Measurements from ENCODE around the gene SLCO4A1.

Gene SLCO4A1

DNA sequence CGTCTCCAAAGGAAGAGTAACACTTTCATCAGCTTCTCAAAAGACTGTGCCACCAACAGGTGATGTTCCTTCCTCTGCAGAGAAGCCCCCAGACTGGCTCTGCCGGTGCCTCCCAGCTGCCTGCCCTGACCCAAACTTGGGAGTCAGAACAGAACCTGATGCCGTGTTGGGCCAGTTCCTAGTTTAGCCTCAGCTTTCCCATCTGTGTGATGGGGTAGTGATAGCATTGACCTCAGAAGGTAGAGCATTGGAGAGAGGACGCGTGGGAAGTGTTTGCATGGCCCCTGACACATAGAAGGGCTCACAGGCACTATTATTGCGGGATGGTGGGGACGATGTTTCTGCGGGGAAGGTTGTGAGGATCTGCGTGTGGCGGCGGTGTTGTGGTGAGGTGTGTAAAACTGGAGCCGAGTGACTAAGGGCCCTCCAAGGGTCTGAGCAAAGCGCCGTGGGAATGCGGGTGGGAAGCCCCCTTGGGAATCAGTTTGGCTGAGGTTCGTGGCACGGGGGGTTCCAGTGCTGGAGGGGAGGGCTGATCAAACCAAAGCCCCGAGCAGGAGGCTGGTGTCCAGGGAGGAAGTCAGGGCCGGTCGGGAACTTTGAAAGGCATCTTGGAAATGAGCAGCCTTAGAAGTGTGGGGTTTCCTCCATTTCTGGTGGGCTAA is 68.0 kb downstream of the SLCO4A1 start:
- TF ChIP-seq, protein P1, sequence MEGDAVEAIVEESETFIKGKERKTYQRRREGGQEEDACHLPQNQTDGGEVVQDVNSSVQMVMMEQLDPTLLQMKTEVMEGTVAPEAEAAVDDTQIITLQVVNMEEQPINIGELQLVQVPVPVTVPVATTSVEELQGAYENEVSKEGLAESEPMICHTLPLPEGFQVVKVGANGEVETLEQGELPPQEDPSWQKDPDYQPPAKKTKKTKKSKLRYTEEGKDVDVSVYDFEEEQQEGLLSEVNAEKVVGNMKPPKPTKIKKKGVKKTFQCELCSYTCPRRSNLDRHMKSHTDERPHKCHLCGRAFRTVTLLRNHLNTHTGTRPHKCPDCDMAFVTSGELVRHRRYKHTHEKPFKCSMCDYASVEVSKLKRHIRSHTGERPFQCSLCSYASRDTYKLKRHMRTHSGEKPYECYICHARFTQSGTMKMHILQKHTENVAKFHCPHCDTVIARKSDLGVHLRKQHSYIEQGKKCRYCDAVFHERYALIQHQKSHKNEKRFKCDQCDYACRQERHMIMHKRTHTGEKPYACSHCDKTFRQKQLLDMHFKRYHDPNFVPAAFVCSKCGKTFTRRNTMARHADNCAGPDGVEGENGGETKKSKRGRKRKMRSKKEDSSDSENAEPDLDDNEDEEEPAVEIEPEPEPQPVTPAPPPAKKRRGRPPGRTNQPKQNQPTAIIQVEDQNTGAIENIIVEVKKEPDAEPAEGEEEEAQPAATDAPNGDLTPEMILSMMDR (conservative IDR thresholded peaks at IDR 0.05; ENCODE audit: low read depth, low read length) = no peak
- no peak overlapping the region for H3K4me3 ChIP-seq (ENCODE audit: low read length)
- no peak for DNase-seq (ENCODE audit: low read depth)

DNA sequence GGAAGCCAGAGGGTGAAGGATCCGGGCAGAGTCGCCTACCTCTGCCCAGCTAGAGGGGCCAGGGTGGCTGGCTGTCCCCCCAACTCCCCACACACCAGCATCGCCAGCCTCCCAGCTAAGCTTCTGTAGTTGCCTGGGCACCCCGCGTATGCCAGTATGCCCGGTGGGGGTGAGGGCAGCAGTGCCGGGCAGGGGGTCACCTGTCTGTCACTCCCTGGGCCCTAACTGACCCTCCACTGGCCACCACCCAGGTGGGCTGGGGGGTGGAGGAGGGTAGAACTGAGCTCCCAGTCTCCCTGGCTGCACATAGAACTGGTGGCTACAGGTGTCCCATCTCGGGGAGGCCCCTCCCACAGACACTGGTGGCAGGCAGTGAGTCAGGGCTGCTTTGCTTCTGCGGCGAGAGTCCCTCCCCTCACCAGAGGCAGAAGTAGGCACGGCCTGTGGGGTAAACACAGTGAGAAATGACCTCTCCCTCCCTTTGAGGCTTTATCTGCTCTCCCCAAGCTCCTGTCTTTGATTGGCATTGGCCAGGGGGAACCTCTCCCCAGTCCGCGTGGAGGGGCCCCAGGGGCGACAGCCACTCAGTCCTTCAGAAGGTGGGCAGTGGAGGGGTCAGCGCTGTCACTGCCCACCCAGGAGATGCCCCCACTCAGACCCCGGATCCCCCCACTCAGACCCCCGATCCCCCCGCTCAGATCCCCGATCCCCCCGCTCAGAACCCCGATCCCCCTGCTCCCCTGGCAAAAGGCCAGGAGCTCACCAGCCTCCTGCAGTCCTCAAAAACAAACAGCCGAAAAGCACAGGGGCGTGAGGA is 68.8 kb downstream of the SLCO4A1 start:
- H3K4me3 ChIP-seq (ENCODE audit: low read length) = no peak overlapping the region
- DNase-seq (ENCODE audit: low read depth) = no peak
- TF ChIP-seq, protein P1 (conservative IDR thresholded peaks at IDR 0.05; ENCODE audit: low read depth, low read length) = no peak

DNA sequence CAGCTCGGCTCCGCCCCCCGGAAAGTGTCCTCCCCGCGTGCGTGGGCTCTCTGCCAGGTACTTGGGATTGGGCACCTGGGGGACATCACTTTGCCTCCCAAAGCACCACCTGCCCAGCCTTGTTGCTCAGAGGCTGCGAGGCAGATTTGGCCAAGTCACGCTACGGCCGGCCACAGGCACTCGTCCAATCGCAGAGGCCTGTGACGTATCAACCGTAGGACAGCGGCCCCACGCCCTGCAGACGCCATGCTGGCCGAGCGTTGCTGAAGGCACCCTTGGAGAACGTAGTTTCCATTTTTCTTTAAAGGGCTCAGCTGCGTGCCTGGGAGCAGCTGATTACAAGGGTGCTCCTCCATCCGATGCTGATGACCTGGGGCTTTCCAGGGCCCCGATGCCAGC is 69.4 kb downstream of the SLCO4A1 start:
- TF ChIP-seq, protein P1 (conservative IDR thresholded peaks at IDR 0.05; ENCODE audit: low read depth, low read length) = no peak
- H3K4me3 ChIP-seq (ENCODE audit: low read length) = no peak overlapping the region

DNA sequence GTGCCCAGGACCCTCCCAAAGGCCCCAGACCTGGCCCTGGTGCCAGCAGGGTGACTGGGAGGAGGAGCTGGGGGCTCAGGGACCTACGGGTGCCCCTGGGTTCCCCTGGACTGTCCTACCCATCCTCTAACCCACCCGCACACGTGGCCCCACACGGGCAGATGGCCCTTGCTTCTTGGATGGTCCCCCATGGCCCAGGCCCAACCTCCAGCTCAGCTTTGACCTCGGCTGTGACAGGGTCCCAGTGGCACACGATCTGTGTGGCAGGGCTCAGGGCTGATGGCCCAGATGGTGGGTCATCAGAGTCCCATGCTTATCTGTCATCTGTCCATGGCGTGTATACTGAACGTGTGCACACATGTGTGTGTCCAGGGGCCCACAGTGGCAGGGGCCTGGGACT is 70.3 kb downstream of the SLCO4A1 start:
- TF ChIP-seq, protein P1 (conservative IDR thresholded peaks at IDR 0.05; ENCODE audit: low read depth, low read length) = no peak
- DNase-seq (ENCODE audit: low read depth) = no peak
- H3K4me3 ChIP-seq (ENCODE audit: low read length) = no peak overlapping the region

More for the DNA sequence above, 69.4 kb downstream of the SLCO4A1 start:
- DNase-seq (ENCODE audit: low read depth) = no peak

DNA sequence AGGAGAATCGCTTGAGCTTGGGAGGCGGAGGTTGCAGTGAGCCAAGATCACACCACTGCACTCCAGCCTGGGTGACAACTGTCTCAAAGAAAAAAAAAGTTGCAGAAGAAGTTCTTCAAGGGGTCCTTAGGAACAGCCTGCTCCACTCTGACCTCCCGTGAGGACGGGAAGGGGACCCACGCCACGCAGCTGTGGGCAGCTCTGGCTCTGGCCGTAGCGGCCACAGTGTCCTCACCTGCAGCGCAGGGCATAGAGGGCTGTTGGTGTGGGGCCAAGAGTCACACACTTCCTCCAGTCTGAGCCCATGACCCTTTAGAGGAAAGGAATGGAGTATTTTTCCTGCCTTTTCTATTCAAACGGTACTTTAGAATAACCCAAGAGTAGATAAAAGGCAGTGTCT is 71.7 kb downstream of the SLCO4A1 start:
- TF ChIP-seq, protein P1 (conservative IDR thresholded peaks at IDR 0.05; ENCODE audit: low read depth, low read length) = no peak
- no peak for DNase-seq (ENCODE audit: low read depth)
- no peak overlapping the region for H3K4me3 ChIP-seq (ENCODE audit: low read length)

DNA sequence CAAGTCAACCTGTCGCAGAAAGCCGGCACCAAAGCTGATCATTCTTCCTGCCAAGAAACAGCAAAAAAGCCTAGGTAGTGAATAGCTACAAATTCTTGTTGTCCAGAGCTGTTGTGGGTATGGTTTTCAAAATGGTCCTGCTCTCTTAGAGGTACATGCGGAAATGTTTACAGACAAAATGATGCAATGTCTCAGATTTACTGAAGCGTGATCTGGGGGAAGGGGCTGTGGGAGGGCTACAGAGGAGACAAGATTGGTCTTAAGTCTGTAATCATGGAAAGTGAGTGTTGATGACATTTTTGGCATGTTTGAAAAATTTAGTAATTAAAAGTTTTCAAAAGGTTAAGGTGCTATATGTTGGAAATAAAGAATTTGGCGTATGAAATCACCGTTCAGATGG is 72.5 kb downstream of the SLCO4A1 start:
- no peak overlapping the region for H3K4me3 ChIP-seq (ENCODE audit: low read length)
- DNase-seq (ENCODE audit: low read depth) = no peak
- TF ChIP-seq, protein P1 (conservative IDR thresholded peaks at IDR 0.05; ENCODE audit: low read depth, low read length) = no peak

DNA sequence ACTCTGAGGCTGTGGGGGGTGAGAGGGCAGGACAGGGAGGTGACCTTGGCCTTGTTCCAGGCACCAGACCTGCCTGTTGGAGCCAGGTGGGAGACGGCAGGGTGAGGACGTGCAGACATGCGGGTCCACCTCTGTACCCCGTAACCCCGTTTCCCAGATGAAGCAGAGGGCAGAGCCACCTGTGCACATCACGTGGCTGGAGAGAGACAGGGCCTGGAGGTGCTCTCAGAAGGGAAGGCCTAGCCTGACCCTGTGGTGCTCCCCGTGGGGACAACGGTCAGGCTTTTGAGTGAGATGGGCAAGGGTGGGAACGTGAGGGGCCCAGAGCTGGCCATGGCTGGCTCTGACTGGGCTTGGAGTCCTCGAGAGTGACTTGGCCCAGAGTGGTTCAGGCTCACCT is 72.9 kb downstream of the SLCO4A1 start:
- no peak for DNase-seq (ENCODE audit: low read depth)
- TF ChIP-seq, protein P1 (conservative IDR thresholded peaks at IDR 0.05; ENCODE audit: low read depth, low read length) = no peak

More for the DNA sequence above, 72.9 kb downstream of the SLCO4A1 start:
- no peak overlapping the region for H3K4me3 ChIP-seq (ENCODE audit: low read length)
